CD4-positive, alpha-beta T cell treated with Interleukin-6 for 4 hours (primary cell): ENCODE data around the gene HSDL1.

Experiments used
- DNase-seq: peaks from one replicate; pipeline ENCODE4 v3.0.0-alpha.2; 2020; ENCODE audit warnings: mixed read lengths

HSDL1 gene

DNA sequence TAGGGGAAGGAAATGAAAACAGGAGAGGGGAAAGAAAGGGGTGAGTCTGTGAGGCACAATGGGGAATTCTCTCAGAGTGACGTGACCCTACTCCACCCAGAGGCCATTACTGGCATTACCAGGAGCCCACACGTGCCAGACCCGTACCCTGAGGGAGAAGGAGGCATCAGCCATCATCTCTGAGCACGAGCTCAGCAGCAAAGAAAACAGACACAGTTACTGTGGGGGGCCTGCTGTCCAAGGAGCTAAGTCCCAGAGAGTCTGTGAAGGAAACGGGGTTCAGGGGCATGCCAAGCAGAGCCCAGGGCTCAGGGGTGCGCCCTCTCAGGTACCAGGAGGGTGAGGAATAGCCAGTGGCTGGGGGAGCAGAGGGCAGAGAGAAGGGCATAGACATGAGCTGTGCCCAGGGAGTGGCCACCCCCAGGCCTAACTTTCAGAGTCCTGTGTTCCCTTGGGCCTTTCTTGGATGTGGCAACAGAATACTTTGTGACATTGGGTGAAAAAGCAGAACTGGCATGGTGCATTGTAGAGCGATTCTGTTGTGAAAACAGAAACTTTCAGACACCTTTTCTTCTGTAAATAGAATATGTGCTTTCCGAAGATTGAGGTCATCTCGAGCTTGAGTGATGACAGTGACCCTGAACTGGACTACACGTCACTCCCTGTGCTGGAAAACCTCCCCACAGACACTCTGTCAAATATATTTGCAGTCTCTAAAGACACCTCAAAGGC lies 30.5 kb upstream of the HSDL1 start:
- DNase-seq = peak; percentile 58

- DNase-seq = no peak
These were observed 29.4 kb upstream of the HSDL1 start for GRCh38 chr16:84174396-84174795.

DNA sequence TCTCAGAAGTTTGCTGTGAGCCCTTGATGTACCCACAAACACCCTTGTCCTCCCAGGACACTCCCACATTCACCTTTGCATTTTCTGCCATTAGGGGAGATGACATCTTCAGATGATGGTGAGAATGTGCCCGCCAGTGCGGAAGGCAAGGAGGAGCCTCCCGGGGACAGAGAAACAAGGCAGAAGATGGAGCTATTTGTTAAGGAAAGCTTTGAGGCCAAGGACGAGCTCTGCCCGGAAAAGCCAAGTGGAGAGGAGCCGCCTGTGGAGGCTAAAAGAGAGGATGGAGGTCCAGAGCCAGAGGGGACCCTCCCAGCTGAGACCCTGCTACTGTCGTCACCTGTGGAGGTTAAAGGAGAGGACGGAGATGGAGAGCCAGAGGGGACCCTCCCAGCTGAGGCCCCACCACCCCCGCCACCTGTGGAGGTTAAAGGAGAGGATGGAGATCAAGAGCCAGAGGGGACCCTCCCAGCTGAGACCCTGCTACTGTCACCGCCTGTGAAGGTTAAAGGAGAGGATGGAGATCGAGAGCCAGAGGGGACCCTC lies 24.9 kb upstream of the HSDL1 start:
- no peak for DNase-seq

- no peak for DNase-seq
These were observed 22.1 kb upstream of the HSDL1 start for GRCh38 chr16:84166796-84167695.

GRCh38 chr16:84165746-84166145 lies 20.8 kb upstream of the HSDL1 start:
- DNase-seq = no peak

DNA sequence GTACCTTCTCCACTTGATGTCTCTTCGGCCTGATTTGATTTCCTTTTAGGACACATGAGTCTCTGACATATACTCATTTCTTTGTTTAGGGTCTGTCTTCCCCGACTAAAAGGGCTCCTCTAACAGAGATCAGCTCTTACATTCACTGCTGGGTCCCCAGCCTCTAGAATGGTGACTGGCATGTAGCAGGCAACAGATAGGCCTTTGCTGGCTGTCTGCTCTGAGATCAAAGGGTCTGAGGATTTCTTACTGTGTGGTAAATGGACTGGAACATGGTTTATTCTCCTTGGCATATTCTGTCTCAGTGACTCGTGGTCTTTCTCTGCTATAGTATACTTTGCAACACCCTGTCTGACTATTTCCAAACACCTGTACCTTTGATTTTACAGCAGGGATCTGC lies 16.8 kb upstream of the HSDL1 start:
- no peak for DNase-seq

GRCh38 chr16:84161037-84161436 lies 16.1 kb upstream of the HSDL1 start:
- no peak for DNase-seq

DNA sequence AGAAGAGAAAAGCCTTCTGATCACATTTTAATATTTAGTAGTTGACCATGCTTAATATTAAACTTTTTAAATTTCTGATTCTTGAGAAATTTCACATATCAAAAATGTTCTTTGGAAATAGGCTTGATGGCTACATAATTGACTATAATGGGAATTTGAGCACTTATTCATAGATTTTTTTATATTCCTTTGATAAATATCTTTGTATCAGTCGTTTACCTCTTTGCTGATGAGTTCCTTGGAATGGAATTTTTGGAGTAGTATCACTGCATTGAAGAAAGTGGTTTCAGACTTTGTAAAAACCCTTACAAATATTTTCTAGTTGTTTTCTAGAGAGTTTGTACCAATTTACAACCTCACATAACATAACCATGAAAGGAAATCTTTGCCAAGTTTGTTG lies 14.8 kb upstream of the HSDL1 start:
- DNase-seq = no peak

GRCh38 chr16:84159007-84159406 lies 14.0 kb upstream of the HSDL1 start:
- DNase-seq = no peak

DNA sequence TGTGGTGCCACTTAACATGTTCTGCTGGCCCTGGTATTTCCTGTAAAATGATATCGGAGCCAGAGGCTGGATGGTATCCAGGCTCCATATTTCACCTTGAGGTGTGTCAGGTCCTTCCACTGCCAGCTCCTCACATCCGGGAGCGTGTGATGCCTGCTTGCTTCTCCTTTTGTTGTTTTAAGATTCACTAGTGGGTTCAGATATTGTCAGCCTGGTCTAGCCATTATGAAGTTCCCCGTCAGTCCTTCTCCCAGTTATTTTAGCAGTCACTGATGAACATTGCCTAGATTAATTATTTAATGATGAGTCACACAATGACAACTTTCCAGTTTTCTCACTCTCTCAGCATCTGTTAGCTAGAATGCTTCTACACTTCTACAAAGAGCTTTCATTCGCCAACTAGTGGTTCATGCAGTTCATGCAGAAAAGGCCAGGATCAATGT lies 11.4 kb upstream of the HSDL1 start:
- DNase-seq = no peak

- no peak for DNase-seq
These were observed 10.8 kb upstream of the HSDL1 start for GRCh38 chr16:84155771-84156170.

- DNase-seq = no peak
These were observed 10.2 kb upstream of the HSDL1 start for GRCh38 chr16:84155226-84155625.

- no peak for DNase-seq
These were observed 8.8 kb upstream of the HSDL1 start for GRCh38 chr16:84153660-84154214.

DNA sequence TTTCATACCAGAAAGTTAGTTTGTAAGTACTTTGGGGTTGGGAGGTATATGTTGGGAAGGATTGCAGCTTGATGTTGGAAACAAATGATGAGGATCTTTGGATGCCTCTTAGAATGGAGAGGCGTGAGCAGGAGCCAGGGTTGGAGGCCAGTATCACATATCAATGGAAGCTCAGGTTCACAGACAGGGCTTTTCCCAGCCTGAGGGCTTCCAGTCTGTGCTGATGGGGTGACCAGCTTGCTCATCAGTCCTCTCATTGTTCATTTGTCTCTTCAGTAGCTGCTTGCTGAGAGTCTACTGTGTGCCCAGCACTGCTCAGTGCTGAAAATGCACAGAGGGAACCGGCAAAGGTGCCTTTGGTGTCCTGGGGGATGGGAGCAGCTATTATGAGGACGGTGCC lies 5.9 kb upstream of the HSDL1 start:
- DNase-seq = no peak

DNA sequence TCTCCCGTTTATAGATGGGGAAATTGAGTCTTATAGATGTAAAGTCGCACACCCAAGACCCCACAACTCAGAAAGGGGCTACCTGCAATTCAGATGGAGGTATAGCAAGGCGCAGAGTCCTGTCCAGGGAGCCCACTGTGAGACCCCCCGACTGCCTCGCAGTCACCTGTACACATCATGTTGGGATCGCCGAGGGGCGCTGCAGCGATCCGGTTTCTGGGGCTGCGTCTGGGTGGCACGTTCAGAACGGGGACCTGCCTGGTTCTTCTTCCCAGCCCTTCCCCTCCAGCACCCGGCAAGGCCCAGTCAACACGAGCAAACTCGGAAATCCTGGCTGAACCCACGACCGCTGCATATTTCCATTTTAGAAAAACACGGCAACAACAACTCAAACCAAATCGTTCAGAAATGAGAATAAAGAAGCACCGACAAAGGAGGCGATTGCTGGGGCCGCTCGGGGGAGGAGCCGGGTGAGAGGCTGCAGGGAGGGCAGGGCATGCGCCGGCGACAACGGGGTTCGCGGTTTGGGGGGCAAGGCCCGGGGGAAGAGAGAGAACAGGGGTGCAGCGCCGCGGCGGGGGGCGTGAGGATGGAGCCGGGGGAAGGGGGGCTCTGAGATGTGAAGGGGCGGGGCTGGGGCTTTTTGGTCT lies 643 bp downstream of the HSDL1 start:
- DNase-seq = peak; percentile 49

DNA sequence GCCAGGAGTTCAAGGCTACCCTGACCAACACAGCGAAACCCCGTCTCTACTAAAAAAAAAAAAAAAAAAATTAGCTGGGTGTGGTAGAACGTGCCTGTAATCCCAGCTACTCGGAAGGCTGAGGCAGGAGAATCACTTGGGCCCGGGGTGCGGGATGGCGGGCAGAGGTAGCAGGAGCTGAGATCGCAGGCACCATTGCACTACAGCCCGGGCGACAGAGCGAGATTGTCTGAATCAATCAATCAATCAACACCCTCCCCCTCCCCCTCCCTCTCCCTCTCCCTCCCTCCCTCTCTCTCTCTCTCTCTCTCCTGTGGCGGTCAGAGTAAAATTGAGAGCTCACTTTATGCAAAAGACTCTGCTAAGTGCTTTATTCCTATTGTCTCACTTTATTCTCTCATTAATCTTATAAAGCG lies 1.2 kb downstream of the HSDL1 start:
- DNase-seq = no peak

DNA sequence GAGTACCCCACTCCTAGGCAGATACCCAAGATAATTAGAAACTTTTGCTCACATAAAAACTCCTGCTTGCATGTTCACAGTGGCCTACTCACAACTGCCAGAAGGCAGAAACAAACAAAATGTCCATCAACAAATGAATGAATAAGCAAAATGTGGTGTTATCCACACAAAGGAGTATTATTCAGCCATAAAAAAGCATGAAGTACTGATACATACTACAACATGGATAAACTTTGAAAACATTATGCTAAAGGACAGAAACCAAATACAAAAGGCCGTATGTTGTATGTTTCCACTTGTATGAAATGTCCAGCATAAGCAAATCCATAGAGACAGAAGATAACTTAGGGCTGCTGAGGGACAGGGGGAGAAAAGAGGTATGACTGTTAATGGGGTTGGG lies 1.9 kb downstream of the HSDL1 start:
- DNase-seq = no peak

DNA sequence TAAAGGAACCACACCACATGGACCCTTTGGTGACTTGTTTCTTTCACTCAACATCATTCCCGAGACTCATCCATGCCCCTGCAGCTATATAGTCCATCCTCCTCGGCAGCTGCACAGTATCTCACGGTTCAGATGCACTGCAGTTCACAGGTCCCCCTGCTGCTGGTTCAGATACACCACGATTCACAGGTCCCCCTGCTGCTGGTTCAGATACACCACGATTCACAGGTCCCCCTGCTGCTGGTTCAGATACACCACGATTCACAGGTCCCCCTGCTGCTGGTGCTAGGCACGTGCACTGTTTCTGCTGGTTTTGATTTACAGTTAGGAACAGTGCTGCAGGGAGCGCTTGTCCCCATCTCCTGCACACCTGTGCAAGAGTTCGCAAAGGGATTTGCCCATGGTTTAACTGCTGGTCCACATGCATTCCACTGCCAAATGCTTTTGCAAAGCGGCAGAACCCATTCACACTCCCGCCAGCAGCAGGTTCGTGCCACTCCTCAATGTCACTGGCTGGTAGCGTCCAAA lies 3.8 kb downstream of the HSDL1 start:
- DNase-seq = no peak

GRCh38 chr16:84139628-84140258 lies 5.2 kb downstream of the HSDL1 start:
- DNase-seq = no peak

DNA sequence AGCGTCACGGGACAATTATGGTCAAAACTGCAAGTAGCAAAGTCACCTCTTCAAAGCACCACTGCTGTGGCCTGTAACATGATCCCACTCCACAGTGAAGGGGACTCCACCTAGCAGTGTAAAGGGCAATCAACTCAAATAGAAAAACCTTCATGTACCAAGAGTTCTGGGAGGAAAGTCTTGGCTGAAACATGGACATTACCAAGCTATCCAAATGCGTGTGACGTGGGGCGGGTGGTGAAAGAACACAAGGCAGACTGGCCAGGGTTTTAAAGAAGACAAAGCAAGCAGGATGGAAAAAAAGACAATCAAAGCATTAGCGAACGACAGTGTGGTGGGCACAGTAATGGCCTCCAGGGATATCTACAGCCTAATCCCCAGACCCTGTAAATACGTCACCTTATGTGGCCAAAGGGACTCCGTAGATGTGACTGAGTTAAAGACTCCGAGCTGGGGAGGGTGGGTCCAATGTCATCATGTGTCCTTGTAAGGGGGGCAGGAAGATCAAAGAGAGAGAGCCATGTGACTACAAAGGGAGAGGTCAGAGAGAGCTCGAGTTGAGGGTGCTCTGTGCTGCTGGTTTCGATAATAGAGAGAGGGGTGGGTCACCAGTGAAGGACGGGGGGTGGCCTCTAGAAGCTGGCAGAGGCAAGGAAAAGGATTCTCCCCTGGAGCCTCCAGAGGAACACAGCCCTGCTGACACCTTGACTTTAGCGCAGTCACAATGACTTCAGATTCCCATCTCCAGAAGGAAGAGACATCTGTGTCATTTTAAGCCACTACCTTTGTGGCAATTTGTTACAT lies 6.0 kb downstream of the HSDL1 start:
- DNase-seq = no peak

DNA sequence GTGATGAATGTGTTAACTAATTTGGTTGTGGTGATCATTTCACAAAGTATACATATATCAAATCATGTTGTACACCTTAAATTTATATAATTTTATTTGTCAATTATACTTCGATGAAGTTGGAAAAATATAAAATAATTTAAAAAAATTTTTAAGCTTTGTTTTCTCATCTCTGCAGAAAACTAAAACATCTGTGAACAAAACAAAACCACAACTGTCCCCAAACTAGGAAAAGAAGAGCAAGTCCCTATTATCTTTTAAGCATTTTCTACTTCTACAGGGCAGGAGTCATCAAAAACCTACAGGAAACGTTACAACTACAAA lies 6.5 kb downstream of the HSDL1 start:
- no peak for DNase-seq
